ENCODE measurements around the gene STXBP1.

DNA sequence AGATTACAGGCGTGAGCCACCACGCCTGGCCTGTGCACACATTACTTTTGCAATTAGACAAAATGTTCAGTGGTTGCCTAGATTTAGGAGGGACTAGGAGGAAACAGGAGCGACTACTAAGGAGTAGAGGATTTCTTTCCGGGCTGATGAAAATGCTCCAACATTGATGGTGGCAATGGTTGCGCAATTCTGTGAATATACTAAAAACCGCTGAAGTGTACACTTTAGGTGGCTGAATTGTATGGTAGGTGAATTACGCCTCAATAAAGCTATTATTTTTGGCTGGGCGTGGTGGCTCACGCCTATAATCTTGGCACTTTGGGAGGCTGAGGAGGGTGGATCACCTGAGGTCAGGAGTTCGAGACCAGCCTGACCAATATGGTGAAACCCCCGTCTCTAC, 46.8 kb upstream of the STXBP1 start:
- TF ChIP-seq POLR2A (IDR thresholded peaks at IDR 0.05) (no peak), POLR2AphosphoS5 (IDR thresholded peaks at IDR 0.05) (no peak), EP300 (IDR thresholded peaks at IDR 0.05) (no peak)
- TF ChIP-seq, protein P1, sequence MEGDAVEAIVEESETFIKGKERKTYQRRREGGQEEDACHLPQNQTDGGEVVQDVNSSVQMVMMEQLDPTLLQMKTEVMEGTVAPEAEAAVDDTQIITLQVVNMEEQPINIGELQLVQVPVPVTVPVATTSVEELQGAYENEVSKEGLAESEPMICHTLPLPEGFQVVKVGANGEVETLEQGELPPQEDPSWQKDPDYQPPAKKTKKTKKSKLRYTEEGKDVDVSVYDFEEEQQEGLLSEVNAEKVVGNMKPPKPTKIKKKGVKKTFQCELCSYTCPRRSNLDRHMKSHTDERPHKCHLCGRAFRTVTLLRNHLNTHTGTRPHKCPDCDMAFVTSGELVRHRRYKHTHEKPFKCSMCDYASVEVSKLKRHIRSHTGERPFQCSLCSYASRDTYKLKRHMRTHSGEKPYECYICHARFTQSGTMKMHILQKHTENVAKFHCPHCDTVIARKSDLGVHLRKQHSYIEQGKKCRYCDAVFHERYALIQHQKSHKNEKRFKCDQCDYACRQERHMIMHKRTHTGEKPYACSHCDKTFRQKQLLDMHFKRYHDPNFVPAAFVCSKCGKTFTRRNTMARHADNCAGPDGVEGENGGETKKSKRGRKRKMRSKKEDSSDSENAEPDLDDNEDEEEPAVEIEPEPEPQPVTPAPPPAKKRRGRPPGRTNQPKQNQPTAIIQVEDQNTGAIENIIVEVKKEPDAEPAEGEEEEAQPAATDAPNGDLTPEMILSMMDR (IDR thresholded peaks at IDR 0.05), result no peak
